ENCODE data around the gene LRRK2.

The LRRK2 gene

DNA sequence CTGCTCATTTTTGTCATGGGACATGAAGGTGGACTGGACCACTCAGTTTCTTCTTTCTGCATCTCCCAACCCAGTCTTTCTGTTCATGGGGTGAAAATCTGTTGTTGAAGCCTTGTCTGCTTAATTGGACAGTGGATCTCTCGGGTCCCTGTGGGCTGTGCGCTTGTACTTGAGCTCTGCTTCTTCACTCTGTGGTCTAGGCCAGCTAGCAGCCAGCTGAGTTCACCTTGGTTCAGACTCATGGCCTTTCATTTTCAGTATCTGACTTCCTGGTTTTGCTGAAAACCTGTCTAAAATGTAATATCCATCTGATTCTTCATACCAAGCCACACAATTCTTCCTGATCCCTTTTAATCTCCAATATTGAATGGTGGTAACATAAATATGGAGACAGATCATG is 117.2 kb downstream of the LRRK2 start (continued):
- TF ChIP-seq, protein P1, sequence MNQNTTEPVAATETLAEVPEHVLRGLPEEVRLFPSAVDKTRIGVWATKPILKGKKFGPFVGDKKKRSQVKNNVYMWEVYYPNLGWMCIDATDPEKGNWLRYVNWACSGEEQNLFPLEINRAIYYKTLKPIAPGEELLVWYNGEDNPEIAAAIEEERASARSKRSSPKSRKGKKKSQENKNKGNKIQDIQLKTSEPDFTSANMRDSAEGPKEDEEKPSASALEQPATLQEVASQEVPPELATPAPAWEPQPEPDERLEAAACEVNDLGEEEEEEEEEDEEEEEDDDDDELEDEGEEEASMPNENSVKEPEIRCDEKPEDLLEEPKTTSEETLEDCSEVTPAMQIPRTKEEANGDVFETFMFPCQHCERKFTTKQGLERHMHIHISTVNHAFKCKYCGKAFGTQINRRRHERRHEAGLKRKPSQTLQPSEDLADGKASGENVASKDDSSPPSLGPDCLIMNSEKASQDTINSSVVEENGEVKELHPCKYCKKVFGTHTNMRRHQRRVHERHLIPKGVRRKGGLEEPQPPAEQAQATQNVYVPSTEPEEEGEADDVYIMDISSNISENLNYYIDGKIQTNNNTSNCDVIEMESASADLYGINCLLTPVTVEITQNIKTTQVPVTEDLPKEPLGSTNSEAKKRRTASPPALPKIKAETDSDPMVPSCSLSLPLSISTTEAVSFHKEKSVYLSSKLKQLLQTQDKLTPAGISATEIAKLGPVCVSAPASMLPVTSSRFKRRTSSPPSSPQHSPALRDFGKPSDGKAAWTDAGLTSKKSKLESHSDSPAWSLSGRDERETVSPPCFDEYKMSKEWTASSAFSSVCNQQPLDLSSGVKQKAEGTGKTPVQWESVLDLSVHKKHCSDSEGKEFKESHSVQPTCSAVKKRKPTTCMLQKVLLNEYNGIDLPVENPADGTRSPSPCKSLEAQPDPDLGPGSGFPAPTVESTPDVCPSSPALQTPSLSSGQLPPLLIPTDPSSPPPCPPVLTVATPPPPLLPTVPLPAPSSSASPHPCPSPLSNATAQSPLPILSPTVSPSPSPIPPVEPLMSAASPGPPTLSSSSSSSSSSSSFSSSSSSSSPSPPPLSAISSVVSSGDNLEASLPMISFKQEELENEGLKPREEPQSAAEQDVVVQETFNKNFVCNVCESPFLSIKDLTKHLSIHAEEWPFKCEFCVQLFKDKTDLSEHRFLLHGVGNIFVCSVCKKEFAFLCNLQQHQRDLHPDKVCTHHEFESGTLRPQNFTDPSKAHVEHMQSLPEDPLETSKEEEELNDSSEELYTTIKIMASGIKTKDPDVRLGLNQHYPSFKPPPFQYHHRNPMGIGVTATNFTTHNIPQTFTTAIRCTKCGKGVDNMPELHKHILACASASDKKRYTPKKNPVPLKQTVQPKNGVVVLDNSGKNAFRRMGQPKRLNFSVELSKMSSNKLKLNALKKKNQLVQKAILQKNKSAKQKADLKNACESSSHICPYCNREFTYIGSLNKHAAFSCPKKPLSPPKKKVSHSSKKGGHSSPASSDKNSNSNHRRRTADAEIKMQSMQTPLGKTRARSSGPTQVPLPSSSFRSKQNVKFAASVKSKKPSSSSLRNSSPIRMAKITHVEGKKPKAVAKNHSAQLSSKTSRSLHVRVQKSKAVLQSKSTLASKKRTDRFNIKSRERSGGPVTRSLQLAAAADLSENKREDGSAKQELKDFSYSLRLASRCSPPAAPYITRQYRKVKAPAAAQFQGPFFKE (tag by site-specific recombination; IDR thresholded peaks at IDR 0.05; ENCODE audit: borderline replicate concordance) = no peak
- TF ChIP-seq ZNF623 (tag by site-specific recombination; IDR thresholded peaks at IDR 0.05) (no peak), ZNF48 (tag by site-specific recombination; IDR thresholded peaks at IDR 0.05) (no peak), ZNF530 (tag by site-specific recombination; IDR thresholded peaks at IDR 0.05; ENCODE audit: low read depth) (no peak), ZNF302 (tag by site-specific recombination; IDR thresholded peaks at IDR 0.05; ENCODE audit: low read depth) (no peak)
- TF ChIP-seq, protein P2, sequence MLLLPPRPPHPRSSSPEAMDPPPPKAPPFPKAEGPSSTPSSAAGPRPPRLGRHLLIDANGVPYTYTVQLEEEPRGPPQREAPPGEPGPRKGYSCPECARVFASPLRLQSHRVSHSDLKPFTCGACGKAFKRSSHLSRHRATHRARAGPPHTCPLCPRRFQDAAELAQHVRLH (tag by site-specific recombination; IDR thresholded peaks at IDR 0.05) = no peak
- TF ChIP-seq, protein P3, sequence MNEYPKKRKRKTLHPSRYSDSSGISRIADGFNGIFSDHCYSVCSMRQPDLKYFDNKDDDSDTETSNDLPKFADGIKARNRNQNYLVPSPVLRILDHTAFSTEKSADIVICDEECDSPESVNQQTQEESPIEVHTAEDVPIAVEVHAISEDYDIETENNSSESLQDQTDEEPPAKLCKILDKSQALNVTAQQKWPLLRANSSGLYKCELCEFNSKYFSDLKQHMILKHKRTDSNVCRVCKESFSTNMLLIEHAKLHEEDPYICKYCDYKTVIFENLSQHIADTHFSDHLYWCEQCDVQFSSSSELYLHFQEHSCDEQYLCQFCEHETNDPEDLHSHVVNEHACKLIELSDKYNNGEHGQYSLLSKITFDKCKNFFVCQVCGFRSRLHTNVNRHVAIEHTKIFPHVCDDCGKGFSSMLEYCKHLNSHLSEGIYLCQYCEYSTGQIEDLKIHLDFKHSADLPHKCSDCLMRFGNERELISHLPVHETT (tag by site-specific recombination; IDR thresholded peaks at IDR 0.05) = no peak

DNA sequence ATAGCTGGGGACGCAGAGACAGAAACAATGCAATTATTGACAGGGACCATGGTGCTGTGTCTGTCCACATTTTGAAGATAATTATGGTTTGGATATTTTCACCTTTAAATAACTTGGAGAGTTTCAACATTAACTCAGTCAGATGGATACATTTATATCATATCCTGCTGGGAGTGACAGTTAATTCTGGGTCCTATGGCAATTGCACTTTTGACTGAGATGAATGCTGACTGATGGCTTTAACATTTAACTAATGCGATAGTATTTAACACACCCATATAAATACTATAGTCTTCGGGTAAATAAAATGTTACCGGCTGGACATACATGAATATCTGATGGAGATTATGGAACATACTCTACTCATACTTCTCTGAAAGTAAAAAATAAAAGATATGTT is 118.3 kb downstream of the LRRK2 start:
- CTCF ChIA-PET = no interaction called here
- no peaks in the 10 kb centered on the region for H3K4me1 ChIP-seq (ENCODE audit: control insufficient read depth, insufficient read depth, low read length)
- TF ChIP-seq, protein P4, sequence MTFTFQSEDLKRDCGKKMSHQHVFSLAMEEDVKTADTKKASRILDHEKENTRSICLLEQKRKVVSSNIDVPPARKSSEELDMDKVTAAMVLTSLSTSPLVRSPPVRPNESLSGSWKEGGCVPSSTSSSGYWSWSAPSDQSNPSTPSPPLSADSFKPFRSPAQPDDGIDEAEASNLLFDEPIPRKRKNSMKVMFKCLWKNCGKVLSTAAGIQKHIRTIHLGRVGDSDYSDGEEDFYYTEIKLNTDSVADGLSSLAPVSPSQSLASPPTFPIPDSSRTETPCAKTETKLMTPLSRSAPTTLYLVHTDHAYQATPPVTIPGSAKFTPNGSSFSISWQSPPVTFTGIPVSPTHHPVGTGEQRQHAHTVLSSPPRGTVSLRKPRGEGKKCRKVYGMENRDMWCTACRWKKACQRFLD (tag by site-specific recombination; IDR thresholded peaks at IDR 0.05) = no peak
- TF ChIP-seq ZNF184 (tag by site-specific recombination; IDR thresholded peaks at IDR 0.05) (no peak), GLIS2 (tag by site-specific recombination; IDR thresholded peaks at IDR 0.05) (no peak), ZBTB17 (tag by site-specific recombination; IDR thresholded peaks at IDR 0.05) (no peak), ZNF416 (tag by site-specific recombination; IDR thresholded peaks at IDR 0.05) (no peak), ZNF558 (tag by site-specific recombination; IDR thresholded peaks at IDR 0.05) (no peak), YY2 (tag by site-specific recombination; IDR thresholded peaks at IDR 0.05) (no peak), ZFP41 (tag by site-specific recombination; IDR thresholded peaks at IDR 0.05; ENCODE audit: borderline replicate concordance) (no peak), ZNF211 (tag by site-specific recombination; IDR thresholded peaks at IDR 0.05; ENCODE audit: low read depth) (no peak), GFI1B (tag by site-specific recombination; IDR thresholded peaks at IDR 0.05) (no peak), ZNF843 (tag by site-specific recombination; IDR thresholded peaks at IDR 0.05) (no peak), ZBTB48 (tag by site-specific recombination; IDR thresholded peaks at IDR 0.05) (no peak), ZNF549 (tag by site-specific recombination; IDR thresholded peaks at IDR 0.05) (no peak), ZBTB8A (tag by site-specific recombination; IDR thresholded peaks at IDR 0.05) (no peak)
- TF ChIP-seq, protein P2 (tag by site-specific recombination; IDR thresholded peaks at IDR 0.05) = no peak
- TF ChIP-seq, protein P5, sequence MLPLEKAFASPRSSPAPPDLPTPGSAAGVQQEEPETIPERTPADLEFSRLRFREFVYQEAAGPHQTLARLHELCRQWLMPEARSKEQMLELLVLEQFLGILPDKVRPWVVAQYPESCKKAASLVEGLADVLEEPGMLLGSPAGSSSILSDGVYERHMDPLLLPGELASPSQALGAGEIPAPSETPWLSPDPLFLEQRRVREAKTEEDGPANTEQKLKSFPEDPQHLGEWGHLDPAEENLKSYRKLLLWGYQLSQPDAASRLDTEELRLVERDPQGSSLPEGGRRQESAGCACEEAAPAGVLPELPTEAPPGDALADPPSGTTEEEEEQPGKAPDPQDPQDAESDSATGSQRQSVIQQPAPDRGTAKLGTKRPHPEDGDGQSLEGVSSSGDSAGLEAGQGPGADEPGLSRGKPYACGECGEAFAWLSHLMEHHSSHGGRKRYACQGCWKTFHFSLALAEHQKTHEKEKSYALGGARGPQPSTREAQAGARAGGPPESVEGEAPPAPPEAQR (tag by site-specific recombination; IDR thresholded peaks at IDR 0.05) = no peak
- TF ChIP-seq, protein P6, sequence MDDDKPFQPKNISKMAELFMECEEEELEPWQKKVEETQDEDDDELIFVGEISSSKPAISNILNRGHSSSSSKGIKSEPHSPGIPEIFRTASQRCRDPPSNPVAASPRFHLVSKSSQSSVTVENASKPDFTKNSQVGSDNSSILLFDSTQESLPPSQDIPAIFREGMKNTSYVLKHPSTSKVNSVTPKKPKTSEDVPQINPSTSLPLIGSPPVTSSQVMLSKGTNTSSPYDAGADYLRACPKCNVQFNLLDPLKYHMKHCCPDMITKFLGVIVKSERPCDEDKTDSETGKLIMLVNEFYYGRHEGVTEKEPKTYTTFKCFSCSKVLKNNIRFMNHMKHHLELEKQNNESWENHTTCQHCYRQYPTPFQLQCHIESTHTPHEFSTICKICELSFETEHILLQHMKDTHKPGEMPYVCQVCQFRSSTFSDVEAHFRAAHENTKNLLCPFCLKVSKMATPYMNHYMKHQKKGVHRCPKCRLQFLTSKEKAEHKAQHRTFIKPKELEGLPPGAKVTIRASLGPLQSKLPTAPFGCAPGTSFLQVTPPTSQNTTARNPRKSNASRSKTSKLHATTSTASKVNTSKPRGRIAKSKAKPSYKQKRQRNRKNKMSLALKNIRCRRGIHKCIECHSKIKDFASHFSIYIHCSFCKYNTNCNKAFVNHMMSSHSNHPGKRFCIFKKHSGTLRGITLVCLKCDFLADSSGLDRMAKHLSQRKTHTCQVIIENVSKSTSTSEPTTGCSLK (tag by site-specific recombination; IDR thresholded peaks at IDR 0.05) = no peak

More for the DNA sequence above, 118.3 kb downstream of the LRRK2 start:
- Histone ChIP-seq H3K9me3 (ENCODE audit: control insufficient read depth, insufficient read depth, low read depth, low read length) (no peaks in the 10 kb centered on the region), H3K36me3 (ENCODE audit: control insufficient read depth in 2 of 2, insufficient read depth in 1 of 2, low read length in 2 of 2) (no peaks in the 10 kb centered on the region), H3K27ac (ENCODE audit: extremely low read depth, low read depth, low read length) (no peak overlapping the region), H3K4me3 (ENCODE audit: low read depth, low read length) (no peak overlapping the region)
- POLR2A ChIA-PET = no interaction called here
